ENCODE measurements around the gene TPSAB1. TPM values are rescaled to one million over a fixed set of nuclear protein-coding genes. Genes with fewer than 3 reads are reported as not detected.

TPSAB1 gene
- total RNA-seq, 1 experiment from 2014 or later, result not detected

- Mint-ChIP-seq H3K4me3 (ENCODE audit: unreplicated experiment) (no peak overlapping the region), H3K9me3 (ENCODE audit: unreplicated experiment) (no peaks in the 10 kb centered on the region), H3K36me3 (ENCODE audit: insufficient read depth, unreplicated experiment) (no peaks in the 10 kb centered on the region), H3K4me1 (ENCODE audit: insufficient read depth, unreplicated experiment) (peaks cover 5% of the 10 kb centered on the region), H3K27ac (ENCODE audit: low read depth, unreplicated experiment) (no peak overlapping the region), H3K27me3 (ENCODE audit: insufficient read depth, unreplicated experiment) (peaks cover 36% of the 10 kb centered on the region)
- CTCF ChIA-PET, result interaction anchor here (0.7 kb wide), 1 partner anchor 103 kb away, joined by 3 read pairs; no protein-coding TSS in a partner anchor
- TF ChIP-seq CTCF (IDR thresholded peaks at IDR 0.05; ENCODE audit: unreplicated experiment), result no peak
- POLR2A ChIA-PET, result interaction anchor here (0.7 kb wide), 1 partner anchor 38 kb away, joined by 3 read pairs; no protein-coding TSS in a partner anchor
- no peak for DNase-seq (ENCODE audit: unreplicated experiment)
- intact Hi-C loops (cut with micrococcal nuclease), result no loop called here
- BruUV-seq (replicated peaks), result no TSS peak
Measured at GRCh38 chr16:1216681-1217400, 23.7 kb upstream of the TPSAB1 start.

- peaks cover 43% of the 10 kb centered on the region for H3K27me3 Mint-ChIP-seq (ENCODE audit: insufficient read depth, unreplicated experiment)
- no peak overlapping the region for H3K27ac Mint-ChIP-seq (ENCODE audit: low read depth, unreplicated experiment)
- TF ChIP-seq CTCF (IDR thresholded peaks at IDR 0.05; ENCODE audit: unreplicated experiment), result no peak
- H3K9me3 Mint-ChIP-seq (ENCODE audit: unreplicated experiment), result no peaks in the 10 kb centered on the region
- peaks cover 5% of the 10 kb centered on the region for H3K4me1 Mint-ChIP-seq (ENCODE audit: insufficient read depth, unreplicated experiment)
- no peak overlapping the region for H3K4me3 Mint-ChIP-seq (ENCODE audit: unreplicated experiment)
- ChIA-PET CTCF (no interaction called here), POLR2A (no interaction called here)
- DNase-seq (ENCODE audit: unreplicated experiment), result no peak
- intact Hi-C loops (cut with micrococcal nuclease), result no loop called here
- H3K36me3 Mint-ChIP-seq (ENCODE audit: insufficient read depth, unreplicated experiment), result no peaks in the 10 kb centered on the region
- no TSS peak for BruUV-seq (replicated peaks)
Measured at GRCh38 chr16:1217526-1217925, 23.0 kb upstream of the TPSAB1 start.

GRCh38 chr16:1218061-1218929 lies 22.2 kb upstream of the TPSAB1 start:
- TF ChIP-seq CTCF (IDR thresholded peaks at IDR 0.05; ENCODE audit: unreplicated experiment), result no peak
- H3K27me3 Mint-ChIP-seq (ENCODE audit: insufficient read depth, unreplicated experiment), result peaks cover 51% of the 10 kb centered on the region
- DNase-seq (ENCODE audit: unreplicated experiment), result no peak
- ChIA-PET POLR2A (no interaction called here), CTCF (no interaction called here)
- no peaks in the 10 kb centered on the region for H3K9me3 Mint-ChIP-seq (ENCODE audit: unreplicated experiment)
- BruUV-seq (replicated peaks), result no TSS peak
- H3K27ac Mint-ChIP-seq (ENCODE audit: low read depth, unreplicated experiment), result no peak overlapping the region
- H3K36me3 Mint-ChIP-seq (ENCODE audit: insufficient read depth, unreplicated experiment), result no peaks in the 10 kb centered on the region
- no peak overlapping the region for H3K4me3 Mint-ChIP-seq (ENCODE audit: unreplicated experiment)
- peaks cover 5% of the 10 kb centered on the region for H3K4me1 Mint-ChIP-seq (ENCODE audit: insufficient read depth, unreplicated experiment)
- intact Hi-C loops (cut with micrococcal nuclease), result no loop called here

- Mint-ChIP-seq H3K9me3 (ENCODE audit: unreplicated experiment) (no peaks in the 10 kb centered on the region), H3K27ac (ENCODE audit: low read depth, unreplicated experiment) (no peak overlapping the region), H3K27me3 (ENCODE audit: insufficient read depth, unreplicated experiment) (peaks cover 59% of the 10 kb centered on the region), H3K4me1 (ENCODE audit: insufficient read depth, unreplicated experiment) (peaks cover 5% of the 10 kb centered on the region), H3K36me3 (ENCODE audit: insufficient read depth, unreplicated experiment) (no peaks in the 10 kb centered on the region), H3K4me3 (ENCODE audit: unreplicated experiment) (no peak overlapping the region)
- POLR2A ChIA-PET, result no interaction called here
- DNase-seq (ENCODE audit: unreplicated experiment), result no peak
- intact Hi-C loops (cut with micrococcal nuclease), result no loop called here
- TF ChIP-seq CTCF (IDR thresholded peaks at IDR 0.05; ENCODE audit: unreplicated experiment), result no peak
- CTCF ChIA-PET, result no interaction called here
- BruUV-seq (replicated peaks), result no TSS peak
Measured at GRCh38 chr16:1218930-1219611, 21.4 kb upstream of the TPSAB1 start.

Measured in MCF 10A (cell line).